ENCODE measurements around the gene SSUH2.
"Not testable (repeated sequence)": the region's sequence is repeated elsewhere in the genome, so short reads cannot be mapped to it uniquely, and the experiment has no call there.

Gene SSUH2

GRCh38 chr3:8644748-8645390 is at the start of gene SSUH2:
TSS of gene SSUH2 (minus strand) at chr3:8644798. CDS start at chr3:8644758, 40 bp downstream.
- no peak for DNase-seq (ENCODE audit: low read depth)

- not testable (repeated sequence) for DNase-seq (ENCODE audit: low read depth)
Observed at GRCh38 chr3:8691295-8691694, 46.7 kb upstream of the SSUH2 start.

- not testable (repeated sequence) for DNase-seq (ENCODE audit: low read depth)
Observed at GRCh38 chr3:8684992-8685391, 40.4 kb upstream of the SSUH2 start.

GRCh38 chr3:8682850-8683574 is 38.4 kb upstream of the SSUH2 start:
- DNase-seq (ENCODE audit: low read depth), result not testable (repeated sequence)

- not testable (repeated sequence) for DNase-seq (ENCODE audit: low read depth)
Observed at GRCh38 chr3:8681881-8682538, 37.4 kb upstream of the SSUH2 start.

GRCh38 chr3:8681349-8681748 is 36.8 kb upstream of the SSUH2 start:
- no peak for DNase-seq (ENCODE audit: low read depth)

- not testable (repeated sequence) for DNase-seq (ENCODE audit: low read depth)
Observed at GRCh38 chr3:8679817-8680553, 35.4 kb upstream of the SSUH2 start.

GRCh38 chr3:8678751-8679150 is 34.2 kb upstream of the SSUH2 start:
- DNase-seq (ENCODE audit: low read depth), result no peak

- not testable (repeated sequence) for DNase-seq (ENCODE audit: low read depth)
Observed at GRCh38 chr3:8677258-8677657, 32.7 kb upstream of the SSUH2 start.

GRCh38 chr3:8675591-8675990 is 31.0 kb upstream of the SSUH2 start:
- DNase-seq (ENCODE audit: low read depth), result not testable (repeated sequence)

GRCh38 chr3:8673083-8673737 is 28.6 kb upstream of the SSUH2 start:
- no peak for DNase-seq (ENCODE audit: low read depth)

GRCh38 chr3:8669019-8669418 is 24.4 kb upstream of the SSUH2 start:
- DNase-seq (ENCODE audit: low read depth), result no peak

GRCh38 chr3:8668216-8668615 is 23.6 kb upstream of the SSUH2 start:
- peak; percentile 3 for DNase-seq (ENCODE audit: low read depth)

GRCh38 chr3:8667463-8668091 is 23.0 kb upstream of the SSUH2 start:
- DNase-seq (ENCODE audit: low read depth), result no peak

GRCh38 chr3:8665407-8665896 is 20.9 kb upstream of the SSUH2 start:
- no peak for DNase-seq (ENCODE audit: low read depth)

- peak; percentile 23 for DNase-seq (ENCODE audit: low read depth)
Observed at GRCh38 chr3:8663177-8664061, 18.8 kb upstream of the SSUH2 start.

GRCh38 chr3:8662594-8662993 is 18.0 kb upstream of the SSUH2 start:
- DNase-seq (ENCODE audit: low read depth), result no peak

- no peak for DNase-seq (ENCODE audit: low read depth)
Observed at GRCh38 chr3:8660175-8661118, 15.8 kb upstream of the SSUH2 start.

GRCh38 chr3:8659242-8659641 is 14.6 kb upstream of the SSUH2 start:
- DNase-seq (ENCODE audit: low read depth), result no peak
